Left lung (tissue), 10 donors: ENCODE results near the gene ANKS6. TPM values are rescaled to one million over a fixed set of nuclear protein-coding genes. Genes with fewer than 3 reads are reported as not detected.

Experiments
- ATAC-seq: fragments of 200-7000 bp; cut with Tn5 transposase; one replicate; pipeline ENCODE4 v1.9.1; 2020; ENCODE audit warnings: moderate library complexity
- DNase-seq, 4 donors: peaks; one replicate each; pipeline ENCODE4 v3.0.0-alpha.2; 2013 to 2020
- H3K27ac ChIP-seq, 2 donors: fragments of 200-600 bp; sonication (generic) in 1 of 2; one replicate each; pipeline versions ENCODE4 v1.5.0 to v1.8.0; 2020 to 2021
- H3K27me3 ChIP-seq, 2 donors: fragments of 200-600 bp; sonication (generic) in 1 of 2; one replicate each; pipeline versions ENCODE4 v1.5.0 to v1.8.0; 2020 to 2021
- H3K36me3 ChIP-seq, 2 donors: fragments of 200-600 bp; sonication (generic) in 1 of 2; one replicate each; pipeline versions ENCODE4 v1.5.0 to v1.8.0; 2020 to 2021
- H3K4me1 ChIP-seq, 2 donors: fragments of 200-600 bp; one replicate each; pipeline ENCODE4 v1.8.0; 2021
- H3K4me3 ChIP-seq, 2 donors: fragments of 200-600 bp; sonication (generic) in 1 of 2; one replicate each; pipeline versions ENCODE4 v1.5.0 to v1.8.0; 2020 to 2021; ENCODE audit warnings: mild to moderate bottlenecking in 1 of 2
- H3K9me3 ChIP-seq, 2 donors: fragments of 200-600 bp; sonication (generic) in 1 of 2; one replicate each; pipeline versions ENCODE4 v1.5.0 to v1.8.0; 2020 to 2021
- intact Hi-C, 2 donors: fragments of 100-400 bp; cut with DNase I; formaldehyde crosslinking; loops; one replicate each; pipeline versions ENCODE4 v1.11.2 to v1.14.2; 2022
- polyA plus RNA-seq, 6 donors: library from polyadenylated mRNA; unstranded; fragments of 120-200 nt; gene quantifications; one replicate each; pipeline ENCODE4 v1.2.1, GENCODE V29; 2013; ENCODE audit not compliant: insufficient read length in 6 of 6
- total RNA-seq, 2 donors: library from RNA; stranded (reverse); fragmentation: NEBNext Ultra II Directional; extraction: Animal tissue kit (Norgen Biotek cat#: 25700); gene quantifications; one replicate each; pipeline ENCODE4 v1.2.1, GENCODE V29; 2021
- TF ChIP-seq, protein P1 (sequence below), 2 donors: fragments of 200-600 bp; sonication (generic) in 1 of 2; IDR thresholded peaks; one replicate each; pipeline versions ENCODE4 v1.5.0 to v1.8.0; 2021; ENCODE audit warnings: antibody characterized with exemption in 2 of 2
- donor health status: DM: no; HTN: yes; CAD: no.
- donor health status: DM: no; HTN: no; CAD: no.

Gene ANKS6
- total and polyA plus RNA-seq, 8 donors, result 21.7 to 31.6 (median 25.0) TPM

DNA sequence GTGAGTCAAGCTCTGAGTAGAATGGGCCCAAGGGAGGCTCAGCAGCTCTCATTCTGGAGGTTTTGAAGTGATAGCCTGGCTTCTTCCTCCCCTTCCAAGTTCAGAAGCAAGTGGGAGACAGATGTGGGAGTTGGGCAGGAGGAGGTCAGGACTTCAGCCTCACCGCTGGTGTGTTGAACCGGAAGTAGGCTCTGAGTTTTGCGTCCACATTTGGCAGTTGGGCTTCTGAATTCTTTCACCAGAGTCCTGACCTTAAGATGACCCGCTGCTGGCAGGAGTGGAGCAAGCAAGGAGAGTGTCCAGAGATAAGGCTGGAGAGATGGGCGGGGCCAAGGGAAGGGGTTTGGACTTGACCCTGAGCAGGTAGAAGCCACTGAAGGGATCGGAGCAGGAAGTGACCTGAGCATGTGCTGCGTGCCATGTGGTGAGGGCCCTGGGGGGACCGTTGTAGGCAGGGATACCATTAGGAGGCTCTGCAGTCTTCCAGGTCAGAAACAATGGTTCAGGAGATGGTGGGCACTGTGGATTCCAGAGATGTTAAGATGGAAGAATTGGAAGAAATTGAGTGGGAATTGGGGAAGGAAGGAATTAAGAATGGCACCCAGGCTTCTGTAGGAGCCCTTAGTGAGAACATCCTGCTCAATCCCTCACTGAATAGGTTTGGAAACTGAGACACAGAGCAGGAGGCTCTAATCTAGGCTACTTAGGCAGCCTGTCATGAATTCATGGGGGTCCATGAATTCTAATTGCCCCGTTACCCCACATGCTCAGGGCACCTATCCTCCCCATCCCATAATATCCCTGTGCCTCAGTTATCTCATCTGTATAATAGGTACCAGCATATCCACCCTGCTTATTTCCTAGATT is 37.0 kb upstream of the ANKS6 start:
- DNase-seq (peak in 1 of 4 donors; percentile 70), ATAC-seq (peak; percentile 91)
- Histone ChIP-seq H3K36me3 (no peaks in the 10 kb centered on the region), H3K4me1 (no peaks in the 10 kb centered on the region), H3K9me3 (no peaks in the 10 kb centered on the region), H3K27me3 (no peaks in the 10 kb centered on the region), H3K4me3 (no peak overlapping the region), H3K27ac (no peak overlapping the region)
- TF ChIP-seq, protein P1, sequence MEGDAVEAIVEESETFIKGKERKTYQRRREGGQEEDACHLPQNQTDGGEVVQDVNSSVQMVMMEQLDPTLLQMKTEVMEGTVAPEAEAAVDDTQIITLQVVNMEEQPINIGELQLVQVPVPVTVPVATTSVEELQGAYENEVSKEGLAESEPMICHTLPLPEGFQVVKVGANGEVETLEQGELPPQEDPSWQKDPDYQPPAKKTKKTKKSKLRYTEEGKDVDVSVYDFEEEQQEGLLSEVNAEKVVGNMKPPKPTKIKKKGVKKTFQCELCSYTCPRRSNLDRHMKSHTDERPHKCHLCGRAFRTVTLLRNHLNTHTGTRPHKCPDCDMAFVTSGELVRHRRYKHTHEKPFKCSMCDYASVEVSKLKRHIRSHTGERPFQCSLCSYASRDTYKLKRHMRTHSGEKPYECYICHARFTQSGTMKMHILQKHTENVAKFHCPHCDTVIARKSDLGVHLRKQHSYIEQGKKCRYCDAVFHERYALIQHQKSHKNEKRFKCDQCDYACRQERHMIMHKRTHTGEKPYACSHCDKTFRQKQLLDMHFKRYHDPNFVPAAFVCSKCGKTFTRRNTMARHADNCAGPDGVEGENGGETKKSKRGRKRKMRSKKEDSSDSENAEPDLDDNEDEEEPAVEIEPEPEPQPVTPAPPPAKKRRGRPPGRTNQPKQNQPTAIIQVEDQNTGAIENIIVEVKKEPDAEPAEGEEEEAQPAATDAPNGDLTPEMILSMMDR (IDR thresholded peaks at IDR 0.05), result no peak
- intact Hi-C loops, result no loop called here

DNA sequence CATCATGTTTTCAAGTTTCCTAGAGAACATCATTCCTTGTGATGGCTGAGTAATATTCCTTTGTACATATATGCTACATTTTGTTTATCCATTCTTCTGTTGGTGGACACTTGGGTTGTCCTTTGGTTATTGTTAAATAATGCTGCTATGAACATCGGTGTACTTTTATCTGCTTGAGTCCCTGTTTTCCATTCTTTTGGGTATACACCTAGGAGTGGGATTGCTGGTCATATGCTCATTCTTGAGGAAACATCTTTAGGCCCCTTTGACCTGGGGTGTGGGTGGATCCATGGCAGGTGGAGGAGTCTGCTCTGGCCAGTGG is 36.4 kb upstream of the ANKS6 start:
- DNase-seq, result no peak
- no peak overlapping the region for H3K27ac ChIP-seq
- H3K9me3 ChIP-seq, result no peaks in the 10 kb centered on the region
- no peaks in the 10 kb centered on the region for H3K4me1 ChIP-seq
- H3K27me3 ChIP-seq, result no peaks in the 10 kb centered on the region
- no peak for ATAC-seq
- no peak overlapping the region for H3K4me3 ChIP-seq
- intact Hi-C loops, result no loop called here
- TF ChIP-seq, protein P1 (IDR thresholded peaks at IDR 0.05), result no peak
- H3K36me3 ChIP-seq, result no peaks in the 10 kb centered on the region

DNA sequence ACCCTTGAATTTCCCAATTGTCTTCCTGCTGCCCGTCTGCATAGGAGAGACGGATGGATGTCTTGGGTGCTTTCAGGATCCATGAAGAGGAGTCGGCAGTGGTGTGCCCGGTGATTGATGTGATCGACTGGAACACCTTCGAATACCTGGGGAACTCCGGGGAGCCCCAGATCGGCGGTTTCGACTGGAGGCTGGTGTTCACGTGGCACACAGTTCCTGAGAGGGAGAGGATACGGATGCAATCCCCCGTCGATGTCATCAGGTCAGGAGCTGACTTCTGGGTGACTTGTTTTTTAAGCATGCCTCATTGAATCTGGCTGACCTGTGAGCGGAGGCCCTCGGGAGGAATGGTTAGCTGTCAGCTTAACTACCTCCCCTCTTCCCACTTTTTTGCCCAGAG is 35.3 kb upstream of the ANKS6 start:
- intact Hi-C loops, result no loop called here
- DNase-seq (no peak), ATAC-seq (no peak)
- TF ChIP-seq, protein P1 (IDR thresholded peaks at IDR 0.05), result no peak
- H3K27ac ChIP-seq, result no peak overlapping the region
- peaks cover 0 to 2% of the 10 kb centered on the region in 2 donors for H3K36me3 ChIP-seq
- H3K4me3 ChIP-seq, result no peak overlapping the region
- no peaks in the 10 kb centered on the region for H3K9me3 ChIP-seq
- no peaks in the 10 kb centered on the region for H3K4me1 ChIP-seq
- H3K27me3 ChIP-seq, result no peaks in the 10 kb centered on the region

DNA sequence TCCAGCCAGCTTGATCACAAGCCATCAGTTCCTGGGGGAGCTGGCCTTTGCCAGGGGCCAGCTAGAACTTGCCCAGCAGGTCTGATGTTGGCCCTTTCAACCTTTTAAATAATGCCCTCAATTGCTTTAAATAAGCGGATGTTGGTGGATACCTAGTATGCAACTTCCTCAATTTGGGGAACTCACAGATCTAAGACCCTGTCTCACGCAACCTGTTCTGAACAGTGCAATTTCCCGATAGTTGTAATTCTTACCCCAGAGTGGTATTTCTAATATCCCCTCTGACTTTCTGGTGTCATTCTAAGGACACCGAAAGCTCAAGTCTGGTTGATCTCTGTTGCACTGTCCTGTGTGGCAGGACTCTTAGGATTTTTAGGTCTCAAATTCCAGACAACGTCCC is 34.2 kb upstream of the ANKS6 start:
- intact Hi-C loops, result no loop called here
- Histone ChIP-seq H3K4me1 (no peaks in the 10 kb centered on the region), H3K36me3 (peaks cover 0 to 5% of the 10 kb centered on the region in 2 donors), H3K27me3 (no peaks in the 10 kb centered on the region), H3K4me3 (no peak overlapping the region), H3K27ac (peak overlapping the region in 1 of 2 donors; percentile 31), H3K9me3 (no peaks in the 10 kb centered on the region)
- DNase-seq (no peak), ATAC-seq (no peak)
- TF ChIP-seq, protein P1 (IDR thresholded peaks at IDR 0.05), result no peak

DNA sequence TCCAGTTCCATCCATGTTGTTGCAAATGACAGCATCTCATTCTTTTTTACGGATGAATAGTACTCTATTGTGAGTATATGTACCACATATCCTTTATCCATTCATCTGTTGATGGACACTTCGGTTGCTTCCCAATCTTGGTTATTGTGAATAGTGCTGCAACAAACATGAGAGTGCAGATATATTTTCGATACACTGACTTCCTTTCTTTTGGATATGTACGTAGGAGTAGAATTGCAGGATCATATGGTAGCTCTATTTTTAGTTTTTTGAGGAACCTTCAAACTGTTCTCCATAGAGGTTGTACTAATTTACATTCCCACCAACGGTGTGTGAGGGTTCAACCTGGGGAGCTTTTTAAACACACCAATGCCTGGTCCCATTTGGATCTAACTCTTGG is 33.4 kb upstream of the ANKS6 start:
- H3K27ac ChIP-seq, result no peak overlapping the region
- no peak overlapping the region for H3K4me3 ChIP-seq
- intact Hi-C loops, result no loop called here
- no peak for DNase-seq
- ATAC-seq, result no peak
- TF ChIP-seq, protein P1 (IDR thresholded peaks at IDR 0.05), result no peak
- no peaks in the 10 kb centered on the region for H3K9me3 ChIP-seq
- H3K4me1 ChIP-seq, result no peaks in the 10 kb centered on the region
- peaks cover 0 to 5% of the 10 kb centered on the region in 2 donors for H3K36me3 ChIP-seq
- no peaks in the 10 kb centered on the region for H3K27me3 ChIP-seq
